GM23338 (cell line): Measurements from ENCODE around the gene SLC43A2. TPM values are rescaled to one million over a fixed set of nuclear protein-coding genes. Genes with fewer than 3 reads are reported as not detected.

Source experiments
- ATAC-seq: fragments of 200-7000 bp; cut with Tn5 transposase; 3 replicates; pipeline ENCODE4 v1.9.1; 2020
- DNase-seq: peaks from one replicate; pipeline ENCODE4 v3.0.0-alpha.2; 2015; ENCODE audit warnings: low spot score
- H2AFZ ChIP-seq: fragments of 200-600 bp; sonication (generic); 2 replicates; pipeline ENCODE4 v1.8.0; 2016; ENCODE audit warnings: antibody characterized with exemption, mild to moderate bottlenecking, moderate library complexity
- H3F3A ChIP-seq: fragments of 200-600 bp; sonication (generic); replicated peaks from 2 replicates; pipeline ENCODE4 v1.8.0; 2017; ENCODE audit warnings: antibody characterized with exemption, mixed run types, low read depth
- H3K27ac ChIP-seq: fragments of 200-600 bp; sonication (generic); 2 replicates; pipeline ENCODE4 v1.6.1; 2016; ENCODE audit warnings: low read depth
- H3K27me3 ChIP-seq: fragments of 200-600 bp; sonication (generic); 2 replicates; pipeline ENCODE4 v1.8.0; 2016; ENCODE audit warnings: mild to moderate bottlenecking, mixed run types, moderate library complexity; ENCODE audit not compliant: insufficient read depth
- H3K36me3 ChIP-seq: fragments of 200-600 bp; sonication (generic); 2 replicates; pipeline ENCODE4 v1.8.0; 2016; ENCODE audit warnings: mild to moderate bottlenecking; ENCODE audit not compliant: insufficient read depth
- H3K4me1 ChIP-seq: fragments of 200-600 bp; sonication (generic); 2 replicates; pipeline ENCODE4 v1.8.0; 2016; ENCODE audit warnings: mild to moderate bottlenecking, moderate library complexity; ENCODE audit not compliant: insufficient read depth
- H3K4me2 ChIP-seq: fragments of 200-600 bp; sonication (generic); 2 replicates; pipeline ENCODE4 v1.7.1; 2017; ENCODE audit warnings: mixed run types
- H3K4me3 ChIP-seq: fragments of 200-600 bp; sonication (generic); 2 replicates; pipeline ENCODE4 v1.6.1; 2016; ENCODE audit warnings: mixed run types
- H3K79me2 ChIP-seq: fragments of 200-600 bp; sonication (generic); replicated peaks from 2 replicates; pipeline ENCODE4 v1.8.0; 2017; ENCODE audit warnings: mild to moderate bottlenecking; ENCODE audit not compliant: insufficient read depth
- H3K9me2 ChIP-seq: fragments of 200-600 bp; sonication (generic); 2 replicates; pipeline ENCODE4 v1.8.0; 2017; ENCODE audit not compliant: insufficient read depth
- H4K20me1 ChIP-seq: fragments of 200-600 bp; sonication (generic); replicated peaks from 2 replicates; pipeline ENCODE4 v1.8.0; 2017; ENCODE audit warnings: mild to moderate bottlenecking; ENCODE audit not compliant: insufficient read depth
- H3K27ac Mint-ChIP-seq: 2 replicates; pipeline ENCODE4 v1.8.0; 2020; ENCODE audit warnings: inconsistent platforms, mild to moderate bottlenecking, moderate library complexity, mixed read lengths
- H3K27me3 Mint-ChIP-seq: 3 replicates; pipeline ENCODE4 v1.8.0; 2022; ENCODE audit warnings: low read depth, mild to moderate bottlenecking, moderate library complexity, mixed read lengths, inconsistent platforms; ENCODE audit not compliant: insufficient read depth, poor library complexity
- H3K36me3 Mint-ChIP-seq: 3 replicates; pipeline ENCODE4 v1.8.0; 2021; ENCODE audit warnings: low read depth, mild to moderate bottlenecking, inconsistent platforms, moderate library complexity, mixed read lengths
- H3K4me1 Mint-ChIP-seq: 3 replicates; pipeline ENCODE4 v1.8.0; 2020; ENCODE audit warnings: mild to moderate bottlenecking, inconsistent platforms, mixed read lengths
- H3K4me3 Mint-ChIP-seq: 3 replicates; pipeline ENCODE4 v1.8.0; 2021; ENCODE audit warnings: moderate library complexity, mild to moderate bottlenecking, inconsistent platforms, mixed read lengths
- H3K9me3 Mint-ChIP-seq: 3 replicates; pipeline ENCODE4 v1.8.0; 2020; ENCODE audit warnings: moderate library complexity, mild to moderate bottlenecking, inconsistent platforms, mixed read lengths
- ETS1 ChIP-seq: IDR thresholded peaks from 2 replicates; pipeline ENCODE4 v1.6.1; 2016; ENCODE audit warnings: antibody characterized with exemption
- EZH2 ChIP-seq: fragments of 200-600 bp; sonication (generic); IDR thresholded peaks from one replicate; pipeline ENCODE4 v1.8.0; 2017; ENCODE audit warnings: antibody characterized with exemption, mild to moderate bottlenecking, low read depth; ENCODE audit not compliant: unreplicated experiment
- REST ChIP-seq: IDR thresholded peaks from one replicate; pipeline ENCODE4 v1.6.1; 2018; ENCODE audit warnings: antibody characterized with exemption; ENCODE audit not compliant: unreplicated experiment
- STAT1 ChIP-seq: IDR thresholded peaks from one replicate; pipeline ENCODE4 v1.6.1; 2016; ENCODE audit warnings: antibody characterized with exemption; ENCODE audit not compliant: unreplicated experiment
- ZNF114 ChIP-seq: fragments of 250-450 bp; sonication (Bioruptor Pico); IDR thresholded peaks from 2 replicates; pipeline ENCODE4 v1.5.0; 2020; ENCODE audit warnings: mild to moderate bottlenecking, moderate library complexity
- ZNF331 ChIP-seq: fragments of 250-450 bp; sonication (Bioruptor Pico); IDR thresholded peaks from 2 replicates; pipeline ENCODE4 v1.5.0; 2020; ENCODE audit warnings: low read depth, mild to moderate bottlenecking, moderate library complexity
- ZNF462 ChIP-seq: fragments of 250-450 bp; sonication (Bioruptor Pico); IDR thresholded peaks from 2 replicates; pipeline ENCODE4 v1.5.0; 2020; ENCODE audit warnings: mild to moderate bottlenecking, moderate library complexity
- polyA plus RNA-seq: library from polyadenylated mRNA; unstranded; fragments of >200 nt; fragmentation: Nextera tagmentation; extraction: Ambion mirVana; gene quantifications from 2 replicates; pipeline ENCODE4 v1.2.1, GENCODE V29; 2016
- total RNA-seq: library from RNA; depleted of rRNA; stranded (reverse); fragments of >200 nt; shearing (Covaris generic); gene quantifications from 2 replicates; pipeline ENCODE4 v1.2.3, GENCODE V29; 2014

The SLC43A2 gene
- total and polyA plus RNA-seq, 2 experiments from 2014 or later: 2.2 to 9.8 TPM

- no peak for TF ChIP-seq ZNF462 (CRISPR knock-in tag)
- no peak for TF ChIP-seq ZNF114 (CRISPR knock-in tag)
- no peak for TF ChIP-seq EZH2
- TF ChIP-seq ZNF331 (CRISPR knock-in tag): no peak
- no peak for TF ChIP-seq STAT1
- TF ChIP-seq REST: no peak
These were observed 12.5 kb downstream of the SLC43A2 start (continued) for GRCh38 chr17:1616101-1616500.

- no peaks in the 10 kb centered on the region for H3K36me3 ChIP-seq
- no peak overlapping the region for H3K27ac ChIP-seq
- TF ChIP-seq ETS1: no peak
- no peaks in the 10 kb centered on the region for H3K79me2 ChIP-seq
- DNase-seq (no peak), ATAC-seq (no peak)
- H3K9me2 ChIP-seq: no peaks in the 10 kb centered on the region
- Mint-ChIP-seq H3K36me3 (peaks cover 3% of the 10 kb centered on the region; the same call in 1 of the 3 replicates), H3K27me3 (peaks cover 7% of the 10 kb centered on the region), H3K4me1 (no peaks in the 10 kb centered on the region), H3K27ac (no peak overlapping the region), H3K4me3 (no peak overlapping the region), H3K9me3 (no peaks in the 10 kb centered on the region)
- H3K27me3 ChIP-seq: no peaks in the 10 kb centered on the region
- no peak overlapping the region for H3K4me2 ChIP-seq
- no peak overlapping the region for H2AFZ ChIP-seq
- H4K20me1 ChIP-seq: no peaks in the 10 kb centered on the region
- H3K4me3 ChIP-seq: no peak overlapping the region
- no peaks in the 10 kb centered on the region for H3F3A ChIP-seq
- no peaks in the 10 kb centered on the region for H3K4me1 ChIP-seq
These were observed 16.2 kb downstream of the SLC43A2 start for GRCh38 chr17:1612400-1612799.
